ENCODE results near the gene FOXN3.

DNA sequence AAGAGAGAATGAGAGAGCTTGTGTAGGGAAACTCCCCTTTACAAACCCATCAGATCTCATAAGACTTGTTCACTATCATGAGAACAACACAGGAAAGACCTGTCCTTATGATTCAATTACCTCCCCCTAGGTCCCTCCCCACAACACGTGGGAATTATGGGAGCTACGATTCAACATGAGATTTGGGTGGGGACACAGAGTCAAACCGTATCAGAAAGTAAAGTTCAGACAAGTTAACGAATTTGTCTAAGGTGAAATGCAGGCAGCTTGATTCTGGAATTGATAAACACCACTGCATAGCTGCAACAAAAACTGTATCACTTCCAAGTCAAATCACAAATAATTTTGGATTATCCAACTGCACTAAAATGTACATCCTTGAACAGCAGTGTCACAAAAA lies 47.4 kb downstream of the FOXN3 start:
- TF ChIP-seq, protein P1, sequence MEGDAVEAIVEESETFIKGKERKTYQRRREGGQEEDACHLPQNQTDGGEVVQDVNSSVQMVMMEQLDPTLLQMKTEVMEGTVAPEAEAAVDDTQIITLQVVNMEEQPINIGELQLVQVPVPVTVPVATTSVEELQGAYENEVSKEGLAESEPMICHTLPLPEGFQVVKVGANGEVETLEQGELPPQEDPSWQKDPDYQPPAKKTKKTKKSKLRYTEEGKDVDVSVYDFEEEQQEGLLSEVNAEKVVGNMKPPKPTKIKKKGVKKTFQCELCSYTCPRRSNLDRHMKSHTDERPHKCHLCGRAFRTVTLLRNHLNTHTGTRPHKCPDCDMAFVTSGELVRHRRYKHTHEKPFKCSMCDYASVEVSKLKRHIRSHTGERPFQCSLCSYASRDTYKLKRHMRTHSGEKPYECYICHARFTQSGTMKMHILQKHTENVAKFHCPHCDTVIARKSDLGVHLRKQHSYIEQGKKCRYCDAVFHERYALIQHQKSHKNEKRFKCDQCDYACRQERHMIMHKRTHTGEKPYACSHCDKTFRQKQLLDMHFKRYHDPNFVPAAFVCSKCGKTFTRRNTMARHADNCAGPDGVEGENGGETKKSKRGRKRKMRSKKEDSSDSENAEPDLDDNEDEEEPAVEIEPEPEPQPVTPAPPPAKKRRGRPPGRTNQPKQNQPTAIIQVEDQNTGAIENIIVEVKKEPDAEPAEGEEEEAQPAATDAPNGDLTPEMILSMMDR (IDR thresholded peaks at IDR 0.05 in 4 of 5, conservative IDR thresholded peaks at IDR 0.05 in 1 of 5), result no peak
- no peak for TF ChIP-seq POLR2A (IDR thresholded peaks at IDR 0.05)

Measured in gastrocnemius medialis (tissue), 4 donors.